B cell (primary cell): ENCODE measurements around the gene MACROH2A1. TPM values are rescaled to one million over a fixed set of nuclear protein-coding genes. Genes with fewer than 3 reads are reported as not detected.

Experiments used
- ATAC-seq: fragments of 200-7000 bp; cut with Tn5 transposase; one replicate; pipeline ENCODE4 v1.10.0; 2021; ENCODE audit warnings: low read depth, mild to moderate bottlenecking, moderate number of reproducible peaks, moderate library complexity
- CTCF ChIA-PET: fragments of 350-600 bp; sonication (Branson Sonifier 250); formaldehyde crosslinking; loops from one replicate; lab custom pipeline; 2021; ENCODE audit warnings: antibody characterized with exemption, inconsistent platforms; lab: Charles Lee
- POLR2A ChIA-PET: fragments of 350-600 bp; sonication (Branson Sonifier 250); formaldehyde crosslinking; loops from one replicate; lab custom pipeline; 2021; ENCODE audit warnings: antibody characterized with exemption; lab: Charles Lee
- DNase-seq: peaks from one replicate; pipeline ENCODE4 v3.0.0; 2013
- H2AFZ ChIP-seq: 2 replicates; pipeline ENCODE4 v1.6.1; 2012; ENCODE audit warnings: mild to moderate bottlenecking, low read depth, low read length; ENCODE audit not compliant: insufficient read depth, poor library complexity, severe bottlenecking
- H3K27ac ChIP-seq, 2 donors: 1 replicate in 1 of 2; 2 replicates in 1 of 2; pipeline ENCODE4 v1.5.1; 2012 to 2013; ENCODE audit warnings: low read length in 2 of 2, mild to moderate bottlenecking in 2 of 2, moderate library complexity in 1 of 2
- H3K27me3 ChIP-seq, 4 experiments: fragments of 200-600 bp in 1 of 4; sonication (generic) in 1 of 4; replicated peaks in 1 of 4; 1 replicate in 2 of 4; 2 replicates in 2 of 4; pipeline versions ENCODE4 v1.6.1 to v1.7.0; 2013 to 2016; ENCODE audit warnings: low read length in 3 of 4, mild to moderate bottlenecking in 2 of 4, mixed read lengths in 1 of 4, moderate library complexity in 1 of 4; ENCODE audit not compliant: insufficient read depth in 4 of 4, control insufficient read depth in 3 of 4; ENCODE audit errors: control extremely low read depth in 1 of 4
- H3K36me3 ChIP-seq, 2 experiments: replicated peaks in 1 of 2; 1 replicate in 1 of 2; 2 replicates in 1 of 2; pipeline versions ENCODE4 v1.6.1 to v1.7.1; 2013; ENCODE audit warnings: low read length in 1 of 2; ENCODE audit not compliant: insufficient read depth in 2 of 2, control insufficient read depth in 1 of 2; ENCODE audit errors: control extremely low read depth in 1 of 2, extremely low read depth in 1 of 2
- H3K4me1 ChIP-seq, 2 donors: fragments of 200-600 bp in 1 of 2; sonication (generic) in 1 of 2; 1 replicate in 1 of 2; 2 replicates in 1 of 2; pipeline versions ENCODE4 v1.5.1 to v1.6.1; 2013 to 2017; ENCODE audit warnings: low read length in 2 of 2; ENCODE audit not compliant: control insufficient read depth in 2 of 2, insufficient read depth in 2 of 2
- H3K4me2 ChIP-seq: replicated peaks from 2 replicates; pipeline ENCODE3; 2012; ENCODE audit warnings: mild to moderate bottlenecking, low read depth, low read length; ENCODE audit not compliant: poor library complexity, severe bottlenecking
- H3K4me3 ChIP-seq, 5 experiments: fragments of 200-600 bp in 1 of 5; sonication (generic) in 1 of 5; 1 replicate in 3 of 5; 2 replicates in 2 of 5; pipeline versions ENCODE4 v1.5.1 to v1.7.0; 2011 to 2016; ENCODE audit warnings: low read length in 4 of 5, mild to moderate bottlenecking in 4 of 5, low read depth in 2 of 5, control low read depth in 1 of 5, moderate library complexity in 1 of 5; ENCODE audit not compliant: insufficient read depth in 1 of 5; ENCODE audit errors: control extremely low read depth in 1 of 5, extremely low read depth in 1 of 5
- H3K79me2 ChIP-seq: fragments of 200-600 bp; sonication (generic); one replicate; pipeline ENCODE4 v1.6.0; 2016; ENCODE audit warnings: low read length; ENCODE audit not compliant: control insufficient read depth, insufficient read depth
- H3K9ac ChIP-seq: fragments of 200-600 bp; sonication (generic); 2 replicates; pipeline ENCODE4 v1.6.1; 2017; ENCODE audit warnings: mild to moderate bottlenecking, low read length, moderate library complexity
- H3K9me3 ChIP-seq, 3 donors: one replicate each; pipeline versions ENCODE4 v1.6.1 to v1.7.1; 2013; ENCODE audit warnings: low read length in 2 of 3; ENCODE audit not compliant: control insufficient read depth in 2 of 3, insufficient read depth in 1 of 3; ENCODE audit errors: control extremely low read depth in 1 of 3
- H4K20me1 ChIP-seq: 2 replicates; pipeline ENCODE4 v1.6.0; 2012; ENCODE audit warnings: mild to moderate bottlenecking, low read length; ENCODE audit not compliant: insufficient read depth, control insufficient read depth, poor library complexity, severe bottlenecking
- H3K27ac Mint-ChIP-seq: one replicate; pipeline ENCODE4 v1.8.0; 2021; ENCODE audit warnings: mixed read lengths
- H3K27me3 Mint-ChIP-seq: one replicate; pipeline ENCODE4 v1.8.0; 2021; ENCODE audit warnings: mixed read lengths
- H3K4me1 Mint-ChIP-seq: one replicate; pipeline ENCODE4 v1.8.0; 2021; ENCODE audit warnings: mixed read lengths
- H3K4me3 Mint-ChIP-seq: one replicate; pipeline ENCODE4 v1.8.0; 2021; ENCODE audit warnings: mixed read lengths
- H3K9me3 Mint-ChIP-seq: one replicate; pipeline ENCODE4 v1.8.0; 2022; ENCODE audit warnings: mixed read lengths; ENCODE audit not compliant: insufficient read depth
- CTCF ChIP-seq: fragments of 200-600 bp; IDR thresholded peaks from one replicate; pipeline ENCODE4 v1.8.0; 2022; ENCODE audit warnings: antibody characterized with exemption, mild to moderate bottlenecking
- EZH2 ChIP-seq: IDR thresholded peaks from 2 replicates; pipeline ENCODE4 v1.6.1; 2012; ENCODE audit warnings: borderline replicate concordance, low read depth, mild to moderate bottlenecking, moderate library complexity, low read length; ENCODE audit not compliant: insufficient read depth, poor library complexity, severe bottlenecking
- WGBS: methylation state at CpG from one replicate; pipeline ENCODE4 v1.1.5; 2013; ENCODE audit warnings: missing lambda C conversion rate; ENCODE audit not compliant: insufficient coverage; 5-methylcytosine and 5-hydroxymethylcytosine counted together
- intact Hi-C: fragments of 100-400 bp; cut with micrococcal nuclease; formaldehyde crosslinking; loops from one replicate; pipeline ENCODE4 v1.10.0; 2022
- polyA plus RNA-seq: library from polyadenylated mRNA; depleted of rRNA; stranded (reverse); fragments of >200 nt; gene quantifications from 2 replicates; pipeline ENCODE4 v1.2.3, GENCODE V29; 2012
- total RNA-seq, 2 donors: library from RNA; stranded (reverse); fragments of 120-200 nt in 1 of 2; gene quantifications; 1 replicate in 1 of 2; 2 replicates in 1 of 2; pipeline versions ENCODE4 v1.2.3 to v1.2.4, GENCODE V29; 2013 to 2022

The MACROH2A1 gene
- total and polyA plus RNA-seq, 2 donors (not counting 1 experiment from before 2014, with no cell fraction given) = 80.1 to 99.7 TPM

- no peaks in the 10 kb centered on the region for H3K36me3 ChIP-seq
- Mint-ChIP-seq H3K4me1 (peaks cover 4% of the 10 kb centered on the region), H3K27me3 (peaks cover 8% of the 10 kb centered on the region), H3K9me3 (no peaks in the 10 kb centered on the region), H3K27ac (no peak overlapping the region), H3K4me3 (no peak overlapping the region)
- no peak for DNase-seq
- ATAC-seq = no peak
- H3K27ac ChIP-seq = no peak overlapping the region
- H3K9ac ChIP-seq = no peak overlapping the region
- no peaks in the 10 kb centered on the region for H4K20me1 ChIP-seq
- peaks cover 0 to 6% (median 3%) of the 10 kb centered on the region in 3 donors for H3K9me3 ChIP-seq
- H3K27me3 ChIP-seq = no peaks in the 10 kb centered on the region
- WGBS = no CpG with 5 or more reads among the region's 2 CpGs
- TF ChIP-seq CTCF (no peak), EZH2 (no peak)
- peaks cover 2% of the 10 kb centered on the region in 2 donors for H3K4me1 ChIP-seq
- H3K79me2 ChIP-seq = no peaks in the 10 kb centered on the region
- ChIA-PET POLR2A (no interaction called here), CTCF (interaction anchor here (1.0 kb wide), 1 partner anchor 21 kb away, joined by 3 read pairs; no protein-coding TSS in a partner anchor)
- H3K4me2 ChIP-seq = no peak overlapping the region
- H2AFZ ChIP-seq = no peak overlapping the region
- H3K4me3 ChIP-seq = no peak overlapping the region
- intact Hi-C loops = no loop called here
Measured at GRCh38 chr5:135405082-135405481, 6.1 kb upstream of the MACROH2A1 start.

- Mint-ChIP-seq H3K4me1 (peaks cover 21% of the 10 kb centered on the region), H3K9me3 (no peaks in the 10 kb centered on the region), H3K27ac (no peak overlapping the region), H3K4me3 (no peak overlapping the region), H3K27me3 (peaks cover 2% of the 10 kb centered on the region)
- peaks cover 0 to 7% (median 3%) of the 10 kb centered on the region in 3 donors for H3K9me3 ChIP-seq
- H3K27ac ChIP-seq = no peak overlapping the region
- 100% methylated on average over 1 of the region's 2 CpGs for WGBS
- H3K27me3 ChIP-seq = no peaks in the 10 kb centered on the region
- peaks cover 20 to 23% of the 10 kb centered on the region in 2 donors for H3K4me1 ChIP-seq
- H3K4me3 ChIP-seq = no peak overlapping the region
- intact Hi-C loops = no loop called here
- TF ChIP-seq EZH2 = no peak
- TF ChIP-seq CTCF = no peak
- no peaks in the 10 kb centered on the region for H4K20me1 ChIP-seq
- ChIA-PET POLR2A (interaction anchor here (0.6 kb wide), 1 partner anchor 10 kb away, joined by 6 read pairs; no protein-coding TSS in a partner anchor), CTCF (interaction anchor here (1.2 kb wide), 1 partner anchor 27 kb away, joined by 3 read pairs; no protein-coding TSS in a partner anchor)
- H3K36me3 ChIP-seq = no peaks in the 10 kb centered on the region
- H3K79me2 ChIP-seq = peaks cover 18% of the 10 kb centered on the region
- H2AFZ ChIP-seq = no peak overlapping the region
- no peak for DNase-seq
- H3K4me2 ChIP-seq = no peak overlapping the region
- H3K9ac ChIP-seq = no peak overlapping the region
- ATAC-seq = no peak
Measured at GRCh38 chr5:135402031-135402430, 3.0 kb upstream of the MACROH2A1 start.
